Lung microvascular endothelial cell (primary cell): ENCODE data around the gene ZNF202. TPM values are rescaled to one million over a fixed set of nuclear protein-coding genes. Genes with fewer than 3 reads are reported as not detected.

Experiments
- DNase-seq, 2 donors: peaks; one replicate each; pipeline versions ENCODE4 v3.0.0 to v3.0.0-alpha.2; 2010; ENCODE audit warnings: low read depth in 2 of 2
- total RNA-seq: library from RNA; depleted of rRNA; stranded (reverse); fragments of >200 nt; gene quantifications from 2 replicates; pipeline ENCODE4 v1.2.1, GENCODE V29; 2014

The ZNF202 gene
- total RNA-seq, 1 donor from 2014 or later: 5.6 TPM

DNA sequence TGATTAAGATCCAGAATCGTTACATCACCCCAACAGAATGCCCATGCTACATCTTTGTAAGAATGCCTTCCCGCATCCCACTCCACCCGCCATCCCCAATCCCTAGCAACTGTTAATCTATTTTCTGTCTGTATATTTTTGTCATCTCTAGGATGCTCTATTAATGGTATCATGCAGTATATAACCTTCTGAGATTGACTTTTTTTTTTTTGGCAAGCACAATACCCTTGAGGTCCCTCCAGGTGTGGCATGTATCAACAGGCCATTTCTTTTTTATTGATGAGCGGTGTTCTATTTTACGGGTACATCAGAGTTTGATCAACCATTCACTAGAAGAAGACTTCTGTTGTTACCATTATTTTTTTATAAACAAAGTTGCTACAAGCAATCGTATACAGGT lies 56.9 kb downstream of the ZNF202 start:
- no peak for DNase-seq

DNA sequence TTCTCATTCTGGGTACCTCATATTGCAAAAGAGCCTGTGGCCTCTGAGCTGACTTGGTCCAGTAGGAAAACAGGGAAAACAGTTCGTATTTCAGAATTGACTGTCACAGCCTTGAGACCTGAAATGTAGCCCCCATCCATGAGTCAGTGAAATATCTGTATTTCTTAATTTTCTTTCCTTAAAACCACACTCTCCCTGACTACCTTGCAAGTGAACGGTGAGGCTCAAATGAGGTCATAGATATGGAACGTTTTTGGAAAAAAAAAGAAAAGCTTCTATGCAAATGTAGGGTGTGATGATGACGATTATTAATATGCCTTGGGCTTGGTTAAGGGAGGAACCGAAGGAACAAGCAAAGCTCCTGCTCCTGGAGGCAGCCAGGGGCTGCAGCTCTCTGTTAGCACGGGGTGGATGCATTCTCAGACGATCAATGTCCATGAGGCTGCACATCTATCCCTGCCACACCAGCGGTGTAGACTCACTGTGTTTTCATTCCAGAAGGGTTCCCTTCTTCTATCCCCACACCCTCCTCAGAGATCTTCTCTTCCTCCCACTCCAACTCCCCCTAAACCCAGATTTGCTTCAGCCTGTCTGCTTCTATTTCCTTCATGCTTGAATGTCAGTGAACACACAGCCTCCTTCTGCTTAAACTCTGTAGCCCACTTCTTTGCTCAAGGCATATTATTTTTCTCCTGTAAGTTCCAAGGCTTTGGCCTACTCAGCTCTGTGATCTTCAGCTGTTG lies 57.9 kb downstream of the ZNF202 start:
- no peak for DNase-seq

DNA sequence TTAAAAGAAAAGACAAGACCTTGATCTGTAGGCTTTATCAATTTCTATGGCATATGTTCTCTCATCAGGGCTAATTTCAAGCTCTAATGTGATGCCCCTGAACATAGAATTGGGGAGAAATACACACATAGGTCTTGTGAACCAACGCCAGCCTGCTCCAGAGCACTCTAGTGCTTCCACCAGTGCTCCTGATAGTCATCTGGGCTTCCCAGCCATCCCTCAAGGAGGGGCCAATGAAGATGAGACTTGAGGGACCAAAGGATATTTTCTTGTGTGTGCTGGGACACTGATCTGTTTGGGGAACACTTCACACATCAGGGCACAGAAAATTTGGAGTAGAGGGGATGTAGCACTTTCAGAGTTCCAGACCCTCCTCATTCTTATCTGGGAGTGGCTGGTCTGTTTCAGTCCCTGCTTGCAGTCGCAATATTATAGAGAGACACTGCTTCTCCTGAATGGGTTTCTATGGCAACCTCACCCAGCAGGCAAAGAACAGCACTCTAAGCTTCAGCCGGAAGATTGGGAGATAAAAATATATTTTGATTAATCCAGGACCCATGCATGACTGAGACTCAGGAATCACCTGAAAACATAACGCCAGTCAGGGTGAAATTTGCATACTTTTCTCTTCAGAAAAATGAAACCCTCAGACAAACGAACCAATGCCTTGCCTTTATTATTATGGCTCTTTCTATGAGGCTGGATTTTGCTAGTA lies 58.6 kb downstream of the ZNF202 start:
- no peak for DNase-seq

GRCh38 chr11:123681030-123681429 lies 60.4 kb downstream of the ZNF202 start:
- DNase-seq: no peak

- no peak for DNase-seq
Observed at GRCh38 chr11:123678246-123678645, 63.2 kb downstream of the ZNF202 start.

GRCh38 chr11:123677510-123677909 lies 64.0 kb downstream of the ZNF202 start:
- no peak for DNase-seq

GRCh38 chr11:123674297-123674696 lies 67.2 kb downstream of the ZNF202 start:
- no peak for DNase-seq

Other genes with a start within 250 kb of the ZNF202 start
- 0.87 and 6.7 TPM in 2 replicates for gene SCN3B, start 87.0 kb downstream of the ZNF202 start, total RNA-seq
- gene OR6X1, start 12.9 kb upstream of the ZNF202 start, total RNA-seq: not detected in 2 replicates
- gene OR6M1, start 64.7 kb upstream of the ZNF202 start, total RNA-seq: not detected in 2 replicates
- gene TMEM225, start 144.0 kb upstream of the ZNF202 start, total RNA-seq: not detected in 2 replicates
- gene OR8D4, start 160.5 kb upstream of the ZNF202 start, total RNA-seq: not detected in 2 replicates
- gene OR4D5, start 198.0 kb upstream of the ZNF202 start, total RNA-seq: not detected in 2 replicates
- gene OR6T1, start 202.2 kb upstream of the ZNF202 start, total RNA-seq: not detected in 2 replicates
- gene OR10S1, start 236.1 kb upstream of the ZNF202 start, total RNA-seq: not detected in 2 replicates